ENCODE measurements around the gene UBA52.
"Not testable (repeated sequence)": the region's sequence is repeated elsewhere in the genome, so short reads cannot be mapped to it uniquely, and the experiment has no call there.

UBA52 gene
- 522 to 603 reads per million in 2 donors for total RNA-seq

DNA sequence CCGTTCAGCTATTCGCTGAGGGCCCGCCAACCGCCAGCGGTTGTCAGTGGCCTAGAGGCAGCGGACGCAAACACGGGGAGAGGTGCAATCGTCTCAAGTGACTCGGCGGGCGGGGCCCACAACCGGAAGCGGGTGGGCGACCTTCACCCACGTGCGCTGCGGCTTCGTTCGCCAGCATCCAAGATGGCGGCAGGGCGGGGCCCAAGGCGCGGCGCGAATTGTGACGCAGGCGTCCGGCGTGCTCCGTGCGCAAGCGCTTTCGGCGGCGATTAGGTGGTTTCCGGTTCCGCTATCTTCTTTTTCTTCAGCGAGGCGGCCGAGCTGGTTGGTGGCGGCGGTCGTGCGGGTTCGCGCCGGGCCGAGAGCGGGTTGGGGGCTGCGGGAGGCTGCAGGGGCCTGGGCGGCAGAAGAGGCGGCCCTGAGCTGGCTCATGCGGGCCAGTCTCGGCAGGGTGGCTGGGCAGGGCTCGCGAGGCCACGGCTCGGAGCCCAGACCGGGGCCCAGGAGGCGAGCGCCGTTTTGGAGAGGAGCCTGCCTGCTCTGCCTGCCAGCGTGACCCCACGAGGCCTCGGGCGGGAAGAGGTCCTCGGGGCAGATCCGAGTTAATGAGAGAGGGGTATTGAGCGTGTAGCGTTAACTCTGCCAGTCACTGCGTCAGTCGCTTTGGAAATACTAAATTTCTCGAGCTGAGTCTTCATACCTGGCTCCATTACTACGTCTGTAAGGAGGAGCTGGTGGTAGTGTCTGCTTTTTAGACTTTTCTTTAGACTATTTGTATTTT, at the start of gene UBA52:
TSS of gene UBA52 (plus strand) at position 294 of the 781 bp plus-strand sequence. CDS start 1,444 bp downstream, outside the sequence.
- peak; percentile 98 to 99 (median 98) for DNase-seq

DNA sequence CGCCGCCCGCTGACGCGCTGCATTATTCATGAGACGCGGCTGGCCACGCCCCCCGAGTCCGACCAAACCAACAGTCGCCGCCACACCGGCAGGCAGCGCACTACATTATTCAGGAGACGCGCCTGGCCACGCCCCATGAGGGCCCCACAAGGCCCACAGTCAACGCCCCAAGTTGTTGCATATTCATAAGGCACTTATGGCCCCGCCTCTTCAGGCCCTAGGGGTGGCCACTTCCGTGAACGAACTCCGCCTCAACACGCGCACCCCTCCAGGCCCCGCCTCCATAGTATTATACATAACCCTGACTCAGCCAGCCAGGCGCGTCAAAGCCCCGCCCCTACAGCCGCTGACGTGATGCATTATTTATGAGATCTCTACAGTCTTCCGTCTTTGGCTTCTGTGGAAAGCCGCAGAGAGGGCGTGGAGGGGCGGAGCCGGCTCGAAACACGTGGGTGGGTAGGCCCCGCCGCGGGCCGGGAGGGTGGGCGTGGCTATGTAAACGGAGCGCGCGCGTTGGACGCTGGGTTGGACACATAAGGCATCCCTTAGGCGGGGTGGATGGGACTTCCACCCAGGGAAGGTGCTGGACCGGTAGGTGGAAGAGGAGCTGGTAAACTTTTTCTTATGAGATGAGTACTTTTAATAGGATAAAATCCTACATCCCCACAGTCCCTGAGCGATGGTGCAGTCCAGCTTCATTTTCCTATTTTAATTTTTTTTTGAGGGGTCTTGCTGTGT, 49.4 kb upstream of the UBA52 start:
- DNase-seq: peak; percentile 100

DNA sequence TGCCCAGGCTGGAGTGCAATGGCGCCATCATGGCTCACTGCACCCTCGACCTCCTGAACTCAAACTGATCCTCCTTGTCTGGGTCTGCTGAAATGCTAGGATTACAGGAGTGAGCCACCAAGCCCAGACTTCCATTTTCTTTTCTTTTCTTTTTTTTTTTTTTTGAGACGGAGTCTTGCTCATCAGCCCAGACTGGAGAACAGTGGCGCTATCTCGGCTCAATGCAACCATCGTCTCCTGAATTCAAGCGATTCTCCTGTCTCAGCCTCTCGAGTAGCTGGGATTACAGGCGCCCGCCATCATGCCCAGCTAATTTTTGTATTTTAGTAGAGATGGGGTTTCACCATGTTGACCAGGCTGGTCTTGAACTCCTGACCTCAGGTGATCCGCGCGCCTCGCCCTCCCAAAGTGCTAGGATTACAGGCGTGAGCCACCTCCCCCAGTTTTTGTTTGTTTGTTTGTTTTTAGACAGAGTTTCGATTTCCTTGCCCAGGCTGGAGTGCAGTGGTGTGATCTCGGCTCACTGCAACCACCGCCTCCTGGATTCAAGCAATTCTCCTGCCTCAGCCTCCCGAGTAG, 48.7 kb upstream of the UBA52 start:
- DNase-seq: not testable (repeated sequence)

GRCh38 chr19:18523841-18524240, 47.8 kb upstream of the UBA52 start:
- no peak for DNase-seq

DNA sequence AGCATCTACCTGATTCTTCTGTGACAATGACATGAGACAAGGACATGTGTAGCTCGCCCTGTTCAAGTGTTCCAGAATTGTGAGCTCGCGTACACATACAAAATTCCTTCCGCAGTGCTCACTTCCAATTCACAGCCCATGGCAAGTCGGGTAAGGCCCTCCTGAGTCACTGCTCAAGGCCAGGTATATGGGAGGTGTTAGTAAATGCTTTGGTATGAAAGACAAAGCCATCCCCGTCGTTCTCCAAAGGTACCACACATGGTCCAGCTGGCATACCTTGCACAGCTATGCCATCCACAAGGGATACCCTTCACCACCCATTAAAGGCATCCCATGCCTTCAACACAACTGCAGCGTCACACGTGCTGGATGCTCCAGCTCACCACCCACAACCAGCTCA, 45.3 kb upstream of the UBA52 start:
- DNase-seq: no peak

DNA sequence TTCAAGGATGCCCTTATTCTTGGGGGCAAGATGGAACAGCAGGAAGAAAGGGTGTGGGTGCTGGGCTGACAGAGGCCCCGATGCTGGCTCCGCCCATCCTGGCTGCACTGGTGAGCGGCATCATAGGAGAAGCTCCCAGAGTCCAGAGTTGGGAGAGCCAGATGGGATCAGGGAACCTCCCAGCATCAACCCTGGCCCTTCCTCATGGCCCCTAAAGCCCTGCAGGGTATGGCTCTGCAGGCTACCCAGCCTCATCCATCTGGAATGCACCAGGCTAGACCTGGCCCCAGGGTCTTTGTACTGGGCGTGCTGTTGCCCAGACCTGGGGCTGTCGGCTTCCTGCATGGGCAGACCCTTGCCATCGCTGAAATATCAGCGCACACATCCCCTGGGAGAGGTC, 41.9 kb upstream of the UBA52 start:
- DNase-seq: no peak

- DNase-seq: no peak
Observed at GRCh38 chr19:18531485-18531884, 40.2 kb upstream of the UBA52 start.

DNA sequence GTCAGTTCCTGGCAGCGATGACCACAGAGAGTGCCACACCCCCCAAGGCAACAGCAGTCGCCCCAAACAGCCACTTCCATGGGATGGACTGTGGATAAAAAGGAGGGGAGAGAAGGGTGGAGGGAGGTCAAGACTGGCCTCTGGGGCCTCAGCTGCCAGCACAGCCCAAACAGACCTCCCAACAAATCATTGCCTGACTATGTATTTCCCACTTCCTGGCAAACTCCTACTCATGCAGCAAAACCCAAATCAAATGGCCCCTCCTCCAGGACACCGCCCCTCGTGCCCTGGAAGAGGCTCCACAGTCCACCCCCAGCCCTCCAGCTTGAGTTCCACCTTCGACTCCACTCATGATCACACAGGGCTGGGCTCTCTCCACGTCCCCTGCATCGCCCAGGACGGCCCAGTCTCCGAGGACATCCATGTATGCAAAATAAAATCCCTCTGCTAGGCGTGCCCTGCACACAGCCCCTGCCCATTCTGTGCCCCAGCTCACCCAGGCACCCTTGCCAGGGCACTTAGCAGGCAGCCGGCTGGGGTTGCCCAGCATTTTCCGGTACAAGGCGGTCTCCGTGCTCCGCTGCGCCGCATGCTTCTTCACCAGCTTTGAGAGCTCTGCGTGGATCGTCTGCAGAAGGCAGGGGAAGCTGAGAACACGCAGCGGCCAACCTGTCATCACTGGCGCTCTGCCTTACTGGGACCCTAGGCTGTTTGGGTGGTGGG, 39.3 kb upstream of the UBA52 start:
- no peak for DNase-seq

DNA sequence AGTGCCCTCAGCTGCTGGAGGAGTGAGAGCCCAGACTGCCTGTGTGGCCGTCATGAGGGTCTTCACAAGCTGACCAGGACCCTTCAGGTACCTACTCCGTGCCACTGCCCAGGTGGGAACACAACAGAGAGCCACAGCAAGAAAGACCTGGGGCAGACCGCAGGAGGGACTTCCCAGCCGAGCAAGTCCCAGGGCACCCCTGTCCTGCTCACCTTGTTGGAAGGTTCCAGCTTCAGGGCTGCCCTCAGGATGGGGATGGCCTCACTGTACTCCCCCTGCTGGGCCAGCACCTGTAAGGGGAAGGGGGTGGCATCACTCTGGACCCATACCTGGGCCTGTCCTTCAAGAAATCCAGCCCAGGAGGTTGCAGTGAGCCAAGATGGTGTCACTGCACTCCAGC, 38.6 kb upstream of the UBA52 start:
- DNase-seq: no peak

DNA sequence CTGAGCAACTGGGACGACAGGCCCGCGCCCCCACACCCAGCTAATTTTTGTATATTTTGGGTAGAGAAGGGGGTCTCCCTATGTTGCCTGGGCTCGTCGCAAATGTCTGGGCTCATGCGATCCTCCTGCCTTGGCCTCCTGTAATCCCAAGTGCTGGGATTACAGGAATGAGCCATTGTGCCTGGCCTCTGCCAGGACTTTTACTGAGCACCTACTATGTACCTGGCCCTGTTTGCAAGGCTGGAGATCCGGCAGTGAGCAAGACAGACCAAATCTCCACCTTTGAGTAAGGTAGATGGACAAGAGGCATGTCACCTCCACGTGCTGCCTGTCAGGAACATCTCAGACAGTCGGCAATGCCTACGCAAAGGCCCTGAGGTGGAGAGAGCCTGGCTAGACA, 35.2 kb upstream of the UBA52 start:
- DNase-seq: no peak

DNA sequence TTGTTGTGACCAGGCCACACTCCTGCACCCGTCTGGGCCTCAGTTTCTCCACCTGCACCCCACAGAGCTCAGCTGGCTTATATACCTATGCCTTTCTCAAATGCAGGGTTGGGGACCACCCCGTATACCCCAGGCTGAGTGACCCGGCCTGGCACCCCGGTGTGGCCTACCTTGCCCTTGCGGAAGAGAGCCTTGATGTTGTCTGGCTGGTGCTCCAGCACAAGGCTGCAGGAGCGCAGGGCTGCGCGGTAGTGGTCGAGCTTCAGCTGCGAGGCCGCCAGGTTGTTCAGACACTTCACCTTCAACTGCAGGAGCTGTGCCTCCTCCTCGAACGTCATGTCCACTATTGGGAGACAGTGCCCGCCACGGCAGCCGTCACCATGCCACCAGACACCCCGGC, 34.2 kb upstream of the UBA52 start:
- no peak for DNase-seq

DNA sequence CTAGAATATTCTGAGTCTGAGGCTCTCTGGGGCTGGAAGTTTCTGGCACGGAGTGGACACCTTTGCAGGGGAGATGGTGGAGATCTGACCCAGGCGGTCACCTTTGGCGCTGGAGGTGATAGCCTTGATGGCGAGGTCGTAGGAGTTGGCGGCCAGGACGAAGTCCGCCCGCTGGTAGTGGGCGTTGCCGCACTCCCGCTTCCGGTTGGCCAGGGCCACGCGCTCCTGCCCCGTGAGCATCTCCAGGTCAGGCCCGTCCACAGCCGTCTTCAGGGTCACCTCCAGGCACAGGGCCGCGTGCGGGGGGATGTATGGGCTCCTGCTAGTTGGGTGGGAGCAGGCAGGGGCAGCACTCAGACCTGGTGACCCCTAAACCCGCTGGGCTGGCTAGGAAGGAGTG, 33.5 kb upstream of the UBA52 start:
- no peak for DNase-seq

GRCh38 chr19:18539372-18539771, 32.3 kb upstream of the UBA52 start:
- no peak for DNase-seq

GRCh38 chr19:18540200-18540599, 31.5 kb upstream of the UBA52 start:
- not testable (repeated sequence) for DNase-seq

DNA sequence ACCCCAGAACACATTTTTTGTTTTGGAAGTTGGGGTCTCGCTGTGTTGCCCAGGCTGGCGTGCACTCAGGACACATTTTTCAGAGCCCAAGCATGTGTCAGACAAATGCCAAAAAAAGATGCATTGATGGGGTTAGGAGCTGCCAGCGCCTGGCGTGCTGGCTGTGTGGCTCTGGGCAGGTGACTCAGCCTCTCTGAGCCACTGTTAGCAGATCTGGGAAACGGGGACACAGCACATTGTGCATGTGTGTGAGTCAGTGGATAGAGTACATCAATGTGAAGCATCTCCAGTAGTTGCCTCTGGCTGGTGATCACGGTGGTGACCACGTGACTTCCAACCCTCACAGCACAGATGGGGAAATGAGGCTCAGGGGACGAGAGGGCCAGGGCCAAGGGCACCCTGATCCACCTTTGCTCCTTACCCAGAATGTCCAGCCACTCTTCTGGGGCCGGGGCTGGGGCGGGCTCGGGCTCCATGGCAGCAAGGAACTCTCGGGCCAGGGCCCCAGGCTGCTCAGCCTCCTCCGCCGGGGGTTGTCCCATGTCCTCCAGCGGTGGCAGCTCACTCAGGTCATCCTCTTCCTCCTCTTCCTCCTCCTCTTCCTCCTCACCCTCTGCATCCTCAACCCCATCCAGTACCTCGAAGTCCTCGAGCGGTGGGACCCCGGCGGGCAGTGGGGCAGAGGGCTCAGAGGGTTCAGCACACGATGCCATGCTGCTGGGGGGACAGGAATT, 30.2 kb upstream of the UBA52 start:
- DNase-seq: no peak

GRCh38 chr19:18541992-18542940, 29.4 kb upstream of the UBA52 start:
- DNase-seq: peak in 1 of 5 experiments; percentile 41

GRCh38 chr19:18542941-18543813, 28.5 kb upstream of the UBA52 start, which contains the start of gene FKBP8:
TSS of gene FKBP8 (minus strand) at chr19:18543573. CDS start at chr19:18541970, 1,603 bp downstream.
- peak; percentile 81 to 96 (median 91) for DNase-seq

DNA sequence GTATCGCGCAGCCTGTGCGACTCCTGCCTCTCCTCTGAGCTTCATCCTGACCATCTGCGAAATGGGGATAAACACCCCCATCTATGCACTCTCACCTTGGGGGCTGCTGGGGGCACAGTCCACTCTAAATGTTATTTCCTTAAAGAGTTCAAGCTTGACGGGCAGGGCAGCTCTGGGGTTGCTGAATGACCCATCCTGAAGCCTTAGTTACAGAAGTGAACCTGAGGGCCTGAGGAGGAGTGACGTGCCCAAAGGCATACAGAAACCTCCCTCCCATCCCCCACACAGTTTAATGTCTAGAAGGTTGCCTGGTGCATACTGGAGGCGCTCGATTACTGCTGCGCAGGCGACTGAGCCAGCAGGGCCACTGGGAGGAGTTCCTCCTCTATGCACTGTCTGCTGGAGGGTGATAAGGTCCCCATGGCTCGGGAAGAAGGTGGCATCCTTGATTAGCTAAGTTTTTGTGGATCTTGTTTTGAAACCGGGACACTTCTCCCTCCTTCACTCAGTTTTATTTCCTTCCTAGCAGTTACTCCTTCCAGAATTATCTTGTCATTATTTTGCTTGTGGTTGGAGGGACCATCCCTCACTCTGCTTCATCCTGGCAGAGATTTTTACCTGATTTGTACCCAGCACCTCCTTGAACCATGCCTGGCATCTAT, 27.7 kb upstream of the UBA52 start:
- DNase-seq: peak; percentile 21 to 96 (median 59)

- DNase-seq: no peak
Observed at GRCh38 chr19:18551631-18552030, 20.0 kb upstream of the UBA52 start.

Data from T-helper 2 cell (primary cell).